HepG2 (cell line): ENCODE measurements around the gene PRDX2. TPM values are rescaled to one million over a fixed set of nuclear protein-coding genes. Genes with fewer than 3 reads are reported as not detected.

ENCODE experiments used
- ATAC-seq: fragments of 200-7000 bp; cut with Tn5 transposase; 3 replicates; pipeline ENCODE4 v1.9.1; 2020; ENCODE audit warnings: mild to moderate bottlenecking, moderate library complexity
- BruUV-seq: library from RNA; stranded (reverse); fragments of 400-500 nt; replicated peaks from 2 replicates; lab custom pipeline; 2021; lab: Mats Ljungman, UMichigan
- CTCF ChIA-PET: fragments of 300-600 bp; formaldehyde crosslinking; extraction: SDS; loops from one replicate; lab custom pipeline; 2021; ENCODE audit warnings: low total read pairs, inconsistent platforms, low intra/inter-chr PET ratio; lab: Yijun Ruan, JAX
- POLR2A ChIA-PET: fragments of 350-600 bp; sonication (Branson Sonifier 250); formaldehyde crosslinking; loops from one replicate; lab custom pipeline; 2020; ENCODE audit warnings: antibody characterized with exemption, inconsistent platforms; lab: Yijun Ruan, JAX
- DNase-seq: peaks from one replicate; pipeline ENCODE4 v3.0.0-alpha.2; 2015; ENCODE audit warnings: low spot score
- FAIRE-seq: peaks from 3 replicates; lab custom pipeline; 2011; peaks lifted over from hg19 to GRCh38; lab: Jason Lieb, UNC
- H2AFZ ChIP-seq: one replicate; pipeline ENCODE4 v1.6.1; 2011; ENCODE audit warnings: low read length, inconsistent platforms
- H3K27ac ChIP-seq: fragments of 300-600 bp; 3 replicates; pipeline ENCODE4 v1.8.0; 2011; ENCODE audit warnings: mixed run types, mild to moderate bottlenecking, mixed read lengths, low read length, inconsistent platforms; ENCODE audit not compliant: insufficient read depth; ENCODE audit errors: extremely low read length
- H3K27me3 ChIP-seq, 2 experiments: fragments of 200-600 bp in 1 of 2; 2 replicates in 1 of 2; 3 replicates in 1 of 2; pipeline versions ENCODE4 v1.6.0 to v1.8.0; 2011; ENCODE audit warnings: low read length in 2 of 2, mild to moderate bottlenecking in 2 of 2, moderate library complexity in 2 of 2, inconsistent platforms in 1 of 2; ENCODE audit not compliant: insufficient read depth in 2 of 2, control insufficient read depth in 1 of 2
- H3K36me3 ChIP-seq, 2 experiments: fragments of 200-600 bp in 1 of 2; replicated peaks in 1 of 2; 2 replicates in 1 of 2; 3 replicates in 1 of 2; pipeline versions ENCODE4 v1.5.1 to v1.8.0; 2011; ENCODE audit warnings: low read length in 2 of 2, inconsistent platforms in 1 of 2; ENCODE audit not compliant: insufficient read depth in 2 of 2, control insufficient read depth in 1 of 2
- H3K4me1 ChIP-seq: 2 replicates; pipeline ENCODE4 v1.5.1; 2012; ENCODE audit warnings: low read length, inconsistent platforms; ENCODE audit not compliant: insufficient read depth
- H3K4me2 ChIP-seq: 2 replicates; pipeline ENCODE4 v1.6.0; 2011; ENCODE audit warnings: low read depth, low read length, inconsistent platforms
- H3K4me3 ChIP-seq, 3 experiments: fragments of 200-600 bp in 1 of 3; sonication (generic), shearing (Covaris generic) in 1 of 3; replicated peaks in 1 of 3; 2 replicates each; pipeline ENCODE4 v1.5.1; 2011 to 2016; ENCODE audit warnings: low read length in 3 of 3, inconsistent platforms in 2 of 3, low read depth in 2 of 3, mild to moderate bottlenecking in 2 of 3, control low read depth in 1 of 3, mixed read lengths in 1 of 3; ENCODE audit not compliant: insufficient read depth in 1 of 3
- H3K79me2 ChIP-seq: one replicate; pipeline ENCODE4 v1.6.1; 2011; ENCODE audit warnings: low read length, inconsistent platforms; ENCODE audit not compliant: insufficient read depth
- H3K9ac ChIP-seq: 2 replicates; pipeline ENCODE4 v1.6.0; 2011; ENCODE audit warnings: mild to moderate bottlenecking, low read depth, low read length, inconsistent platforms; ENCODE audit not compliant: insufficient read depth
- H3K9me3 ChIP-seq: 2 replicates; pipeline ENCODE4 v1.5.1; 2012; ENCODE audit warnings: mild to moderate bottlenecking, low read length
- H4K20me1 ChIP-seq: 2 replicates; pipeline ENCODE4 v1.6.0; 2011; ENCODE audit warnings: inconsistent platforms, mild to moderate bottlenecking, low read length, moderate library complexity; ENCODE audit not compliant: insufficient read depth
- AKAP8 ChIP-seq: sonication (generic); formaldehyde crosslinking; IDR thresholded peaks from 2 replicates; pipeline ENCODE4 v1.5.1; 2020; ENCODE audit warnings: mild to moderate bottlenecking, missing genetic modification reagents
- HOMEZ ChIP-seq: IDR thresholded peaks from 2 replicates; pipeline ENCODE4 v1.6.1; 2016; ENCODE audit warnings: low read depth
- JARID2 ChIP-seq: sonication (generic); formaldehyde crosslinking; IDR thresholded peaks from 2 replicates; pipeline ENCODE4 v1.8.1; 2023; ENCODE audit warnings: missing genetic modification reagents, inconsistent platforms; ENCODE audit not compliant: insufficient replicate concordance
- KAT8 ChIP-seq: IDR thresholded peaks from 2 replicates; pipeline ENCODE4 v1.6.1; 2016; ENCODE audit warnings: missing genetic modification reagents, missing compliant biosample characterization
- NPAS2 ChIP-seq: sonication (generic); formaldehyde crosslinking; IDR thresholded peaks from 2 replicates; pipeline ENCODE4 v1.8.0; 2022; ENCODE audit warnings: mild to moderate bottlenecking, missing genetic modification reagents, borderline replicate concordance
- NR0B2 ChIP-seq: sonication (generic); formaldehyde crosslinking; IDR thresholded peaks from 2 replicates; pipeline ENCODE4 v1.4.0; 2020; ENCODE audit warnings: mild to moderate bottlenecking, missing genetic modification reagents
- ZFP36L1 ChIP-seq: sonication (generic); formaldehyde crosslinking; IDR thresholded peaks from 2 replicates; pipeline ENCODE4 v1.8.0; 2022; ENCODE audit warnings: mild to moderate bottlenecking, missing genetic modification reagents, moderate library complexity
- ZKSCAN5 ChIP-seq: sonication (generic); formaldehyde crosslinking; IDR thresholded peaks from 2 replicates; pipeline ENCODE4 v1.5.1; 2020; ENCODE audit warnings: mild to moderate bottlenecking, missing genetic modification reagents
- ZNF12 ChIP-seq: sonication (generic); formaldehyde crosslinking; IDR thresholded peaks from 2 replicates; pipeline ENCODE4 v1.5.0; 2020; ENCODE audit warnings: missing genetic modification reagents
- ZNF235 ChIP-seq: sonication (generic); formaldehyde crosslinking; IDR thresholded peaks from 2 replicates; pipeline ENCODE4 v1.8.1; 2023; ENCODE audit warnings: mild to moderate bottlenecking, missing genetic modification reagents, borderline replicate concordance
- ZNF333 ChIP-seq: sonication (generic); formaldehyde crosslinking; IDR thresholded peaks from 2 replicates; pipeline ENCODE4 v1.4.0; 2020; ENCODE audit warnings: mild to moderate bottlenecking, missing genetic modification reagents, borderline replicate concordance
- ZNF629 ChIP-seq: sonication (generic); formaldehyde crosslinking; conservative IDR thresholded peaks from 2 replicates; pipeline ENCODE4 v1.5.0; 2020; ENCODE audit warnings: missing genetic modification reagents
- ZNF678 ChIP-seq: sonication (generic); formaldehyde crosslinking; IDR thresholded peaks from 2 replicates; pipeline ENCODE4 v1.4.0; 2020; ENCODE audit warnings: mild to moderate bottlenecking, missing genetic modification reagents
- ZNF792 ChIP-seq: IDR thresholded peaks from 2 replicates; pipeline ENCODE4 v1.6.1; 2016
- ZNF841 ChIP-seq: sonication (generic); formaldehyde crosslinking; IDR thresholded peaks from 2 replicates; pipeline ENCODE4 v1.8.1; 2023; ENCODE audit warnings: missing genetic modification reagents, borderline replicate concordance
- whole genome bisulfite sequencing: methylation state at CpG from one replicate; pipeline ENCODE4 v1.1.6; 2017; ENCODE audit warnings: low lambda C conversion rate; 5-methylcytosine and 5-hydroxymethylcytosine counted together
- in situ Hi-C: cut with HindIII; loops from 2 replicates; pipeline ENCODE4 v1.10.0; 2017; ENCODE audit warnings: low pct_unique_long_range_greater_than_20kb; ENCODE audit not compliant: extremely low pct_ligation_motif_present
- intact Hi-C: fragments of 100-400 bp; cut with micrococcal nuclease; formaldehyde crosslinking; loops from one replicate; pipeline ENCODE4 v1.10.0; 2022; ENCODE audit not compliant: unreplicated experiment
- polyA plus RNA-seq, 8 experiments: library from polyadenylated mRNA; depleted of rRNA in 3 of 8; stranded (reverse) in 7 of 8; unstranded in 1 of 8; fragments of >200 nt; fragmentation: Illumina TruSeq in 4 of 8; extraction: Trizol in 4 of 8; gene quantifications; 2 replicates each; pipeline versions ENCODE4 v1.2.1 to v1.2.3, GENCODE V29; 2011 to 2016; ENCODE audit warnings: low read depth in 4 of 8, missing spikeins in 1 of 8, mixed read lengths in 1 of 8; ENCODE audit not compliant: insufficient read depth in 1 of 8
- total RNA-seq, 5 experiments: library from RNA; depleted of rRNA; stranded (reverse); fragments of >200 nt; fragmentation: Illumina TruSeq; extraction: Trizol; gene quantifications; 2 replicates each; pipeline ENCODE4 v1.2.3, GENCODE V29; 2016; ENCODE audit warnings: low read depth in 1 of 5
- TF ChIP-seq, protein P1 (sequence below): sonication (generic); formaldehyde crosslinking; IDR thresholded peaks from 2 replicates; pipeline ENCODE4 v1.4.0; 2020; ENCODE audit warnings: missing genetic modification reagents

PRDX2 gene
- total and polyA plus RNA-seq, 2 of the 13 experiments (the other 11 are each of a cell fraction or from before 2014, with no cell fraction given), result 218 to 381 TPM

- TF ChIP-seq NR0B2 (CRISPR knock-in tag) (no peak), ZNF629 (peak; percentile 77), KAT8 (CRISPR knock-in tag) (no peak)
- TF ChIP-seq, protein P1, sequence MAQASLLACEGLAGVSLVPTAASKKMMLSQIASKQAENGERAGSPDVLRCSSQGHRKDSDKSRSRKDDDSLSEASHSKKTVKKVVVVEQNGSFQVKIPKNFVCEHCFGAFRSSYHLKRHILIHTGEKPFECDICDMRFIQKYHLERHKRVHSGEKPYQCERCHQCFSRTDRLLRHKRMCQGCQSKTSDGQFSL (CRISPR knock-in tag), result 0 out of 2 replicates have a peak, but pooled peaks have one; percentile 31
- TF ChIP-seq, all 625 proteins: peak for 2
- H3K4me2 ChIP-seq, result peak within 1 kb of the TSS; percentile 67
- H3K27ac ChIP-seq, result no peak within 1 kb of the TSS
- 0 out of 2 replicates have a peak within 1 kb of the TSS, but pooled peaks have one; percentile 36 for H3K9ac ChIP-seq
- H3K79me2 ChIP-seq, result no peaks in the 10 kb centered on the region
- FAIRE-seq (no peak), ATAC-seq (no peak), DNase-seq (no peak)
- no peaks in the 10 kb centered on the region for H4K20me1 ChIP-seq
- no peaks in the 10 kb centered on the region for H3K36me3 ChIP-seq
- intact Hi-C loops, result no loop called here
- BruUV-seq, result no TSS peak
- 35% methylated on average over 18 of the region's 20 CpGs for WGBS
- H3K9me3 ChIP-seq, result no peaks in the 10 kb centered on the region
- peaks cover 60% of the 10 kb centered on the region for H3K4me1 ChIP-seq
- peak within 1 kb of the TSS; percentile 46 to 79 (median 67); a peak in 5 of 6 replicates for H3K4me3 ChIP-seq
- ChIA-PET CTCF (no interaction called here), POLR2A (no interaction called here)
- in situ Hi-C loops, result no loop called here
- H3K27me3 ChIP-seq, result peaks cover 0 to 29% of the 10 kb centered on the region in 2 experiments; a peak in 2 of 5 replicates
- H2AFZ ChIP-seq, result no peak within 1 kb of the TSS
Measured at GRCh38 chr19:12834566-12834943, 33.0 kb upstream of the PRDX2 start, which contains the start of gene RTBDN. RTBDN (minus strand) TSS chr19:12834579; CDS start chr19:12829979, 4,600 bp downstream.

DNA sequence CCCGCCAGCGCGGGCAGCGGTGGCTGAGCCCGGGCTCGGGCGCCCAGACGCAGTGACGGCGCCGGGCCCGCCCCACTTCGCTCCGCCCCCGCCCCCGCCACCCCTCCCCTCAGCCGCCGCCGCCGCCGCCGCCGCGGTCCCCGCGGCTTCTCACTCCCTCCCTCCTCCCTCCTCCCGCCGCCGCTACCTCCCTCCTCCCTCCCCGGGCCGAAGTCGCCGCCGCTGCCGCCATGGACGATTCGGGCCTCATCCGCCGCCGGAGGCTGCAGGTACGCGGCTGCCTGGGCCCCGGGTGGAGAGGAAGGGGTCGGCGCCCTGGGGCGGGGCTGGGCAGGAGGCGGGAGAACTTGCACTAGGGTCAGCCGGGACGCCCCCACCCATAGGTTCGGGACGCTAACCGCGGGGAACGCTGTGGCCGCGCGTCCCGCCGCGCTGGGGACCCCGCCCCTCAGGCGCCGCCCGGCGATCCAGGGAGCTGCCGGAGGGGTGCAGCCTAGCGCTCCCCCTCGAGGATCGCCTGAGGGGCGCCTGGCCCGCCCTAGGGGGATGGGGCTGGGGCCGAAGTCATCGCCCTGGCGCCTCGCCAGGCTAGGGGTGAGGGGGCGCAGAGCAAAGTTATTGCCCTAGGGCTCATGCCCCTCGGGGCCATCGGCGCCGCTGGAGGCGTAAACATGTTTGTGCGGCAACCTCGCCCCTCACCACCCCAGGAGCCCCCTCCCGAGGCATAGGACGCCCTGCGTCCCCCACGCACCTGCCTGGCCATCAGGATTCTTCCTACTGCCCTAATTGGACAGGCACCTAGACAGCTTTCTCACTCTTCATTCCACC lies 32.4 kb upstream of the PRDX2 start:
- H3K9ac ChIP-seq, result 0 out of 2 replicates have a peak overlapping the region, but pooled peaks have one; percentile 36
- no peak for ATAC-seq
- WGBS, result under 1% methylated on average over 21 of the region's 87 CpGs
- no peak for FAIRE-seq
- no peaks in the 10 kb centered on the region for H3K79me2 ChIP-seq
- in situ Hi-C loops, result no loop called here
- intact Hi-C loops, result no loop called here
- BruUV-seq, result no TSS peak
- H2AFZ ChIP-seq, result no peak overlapping the region
- ChIA-PET POLR2A (no interaction called here), CTCF (no interaction called here)
- H3K27me3 ChIP-seq, result peaks cover 0 to 30% of the 10 kb centered on the region in 2 experiments; a peak in 2 of 5 replicates
- H3K4me2 ChIP-seq, result peak overlapping the region; percentile 65
- no peaks in the 10 kb centered on the region for H3K9me3 ChIP-seq
- no peak overlapping the region for H3K27ac ChIP-seq
- H3K4me3 ChIP-seq, result peak overlapping the region; percentile 46 to 79 (median 67); a peak in 5 of 6 replicates
- no peaks in the 10 kb centered on the region for H4K20me1 ChIP-seq
- peaks cover 55% of the 10 kb centered on the region for H3K4me1 ChIP-seq
- H3K36me3 ChIP-seq, result no peaks in the 10 kb centered on the region
- no peak for DNase-seq
- TF ChIP-seq ZFP36L1 (no peak), ZKSCAN5 (CRISPR knock-in tag) (no peak), NPAS2 (no peak), JARID2 (CRISPR knock-in tag) (no peak), AKAP8 (CRISPR knock-in tag) (no peak), HOMEZ (no peak), ZNF12 (CRISPR knock-in tag) (no peak), ZNF792 (CRISPR knock-in tag) (no peak), ZNF235 (CRISPR knock-in tag) (no peak), ZNF333 (CRISPR knock-in tag) (no peak), ZNF678 (CRISPR knock-in tag) (no peak), ZNF841 (CRISPR knock-in tag) (no peak)
